SIG-M5 treated with dmso at 0.1 percent for 504 hours (cell line): Measurements from ENCODE around the gene KCTD3.

ENCODE experiments used
- DNase-seq: peaks from one replicate; lab custom pipeline; 2025; ENCODE audit not compliant: unreplicated experiment; lab: John Stamatoyannopoulos, UW

KCTD3 gene

DNA sequence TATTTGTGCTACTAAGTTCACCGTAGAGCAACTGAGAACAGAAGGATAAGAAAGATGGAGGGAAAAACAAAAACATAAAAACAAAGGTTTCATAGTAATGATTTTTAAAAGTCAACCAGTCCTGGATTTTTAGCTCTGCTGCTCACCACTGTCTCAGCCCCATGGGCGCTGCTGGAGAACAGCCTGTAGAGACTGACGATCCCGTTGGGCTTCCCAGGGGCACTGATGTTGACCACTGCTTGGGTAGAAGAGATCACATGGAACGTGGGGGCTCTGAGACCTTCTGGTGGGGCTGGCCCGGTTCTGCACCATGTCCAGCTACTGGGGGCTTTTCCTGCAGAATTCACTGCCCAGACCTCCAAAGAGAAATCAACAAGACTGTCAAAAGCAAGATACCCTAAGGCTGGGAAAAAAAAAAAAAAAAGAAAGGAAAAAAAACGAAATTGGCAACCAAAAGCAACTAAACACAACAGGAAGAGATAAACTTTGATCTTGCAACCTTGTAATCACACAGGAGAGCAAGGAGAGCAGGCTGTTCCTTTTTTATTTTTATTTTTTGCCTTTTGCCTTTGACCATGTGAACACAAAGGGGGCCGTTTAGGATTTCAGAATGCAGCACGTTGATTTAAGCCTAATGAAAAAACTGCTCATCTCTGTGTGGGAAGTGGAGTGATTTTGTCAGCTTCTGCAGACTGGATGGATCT is 83.5 kb downstream of the KCTD3 start:
- no peak for DNase-seq

DNA sequence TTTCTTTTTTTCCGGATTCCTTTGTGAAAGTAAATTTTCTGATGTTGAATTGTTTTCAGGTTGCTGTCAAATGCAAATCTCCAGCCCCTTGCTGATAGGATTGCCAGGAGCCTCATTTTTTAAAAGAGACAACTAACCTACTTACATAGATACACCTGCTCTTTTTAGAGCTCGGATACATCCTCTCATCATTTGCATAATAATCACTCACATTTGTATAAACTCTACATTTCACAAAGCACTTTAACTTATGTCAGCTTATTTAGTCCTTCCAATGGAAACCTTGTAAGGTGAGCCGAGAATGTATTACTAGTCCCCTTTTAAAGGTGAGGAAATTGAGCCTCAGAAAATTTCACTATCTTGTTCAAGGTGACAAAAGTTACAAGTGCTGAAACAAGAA is 84.8 kb downstream of the KCTD3 start:
- no peak for DNase-seq

DNA sequence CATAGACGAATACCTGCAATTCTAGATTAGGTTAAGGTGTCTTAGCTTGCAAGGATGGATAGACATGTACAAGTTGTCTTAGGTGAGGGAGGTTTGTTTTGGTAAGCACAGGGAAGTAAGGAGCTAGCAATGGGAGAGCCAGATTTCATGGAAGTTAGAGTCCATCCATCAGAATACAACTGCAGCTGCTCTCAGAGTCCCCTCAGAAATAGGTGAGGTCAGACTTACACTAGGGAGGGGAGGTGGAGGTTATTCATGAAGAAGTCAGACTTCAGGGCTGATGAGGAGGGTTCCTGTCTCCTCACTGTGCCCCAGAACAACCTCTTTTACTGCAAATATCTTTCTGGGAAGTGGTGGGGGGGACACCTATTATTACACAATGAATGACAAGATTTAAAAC is 85.3 kb downstream of the KCTD3 start:
- no peak for DNase-seq

DNA sequence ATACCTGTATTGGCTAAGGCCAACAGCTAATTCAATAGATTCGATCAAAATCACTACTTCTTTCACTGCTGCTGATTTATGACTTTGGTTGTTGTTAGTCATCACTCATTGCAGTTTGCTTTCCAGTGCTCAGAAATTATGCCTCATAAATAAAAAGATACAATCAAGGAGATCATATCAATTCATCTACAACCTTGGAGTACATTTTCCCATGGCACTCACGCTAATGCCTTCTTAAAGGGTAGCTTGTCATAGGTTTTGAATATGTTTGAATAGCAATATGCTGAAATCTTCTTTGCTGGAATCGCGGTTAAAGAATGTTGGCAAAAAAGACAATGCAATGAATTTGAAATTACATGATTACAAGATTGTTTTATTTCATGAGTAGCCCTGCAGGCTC is 89.9 kb downstream of the KCTD3 start:
- no peak for DNase-seq

DNA sequence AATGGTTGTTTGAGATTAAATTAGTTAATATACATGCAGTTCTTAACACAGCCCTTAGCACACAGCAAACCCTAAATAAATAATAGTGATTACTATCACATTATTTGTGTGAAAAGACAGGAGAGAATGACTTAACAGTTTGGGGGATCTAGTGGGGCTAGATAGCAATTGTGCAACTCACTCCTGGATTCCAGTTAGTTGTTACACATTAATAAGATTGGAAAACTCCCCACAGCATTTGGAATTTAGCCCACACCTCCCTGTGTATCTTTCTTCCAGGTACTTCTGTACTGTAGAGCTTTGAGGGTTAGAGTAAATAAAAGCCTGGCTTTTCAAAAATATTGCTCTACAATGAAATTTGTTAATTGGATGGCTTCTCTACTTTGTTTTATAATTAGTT is 93.2 kb downstream of the KCTD3 start:
- DNase-seq = no peak

DNA sequence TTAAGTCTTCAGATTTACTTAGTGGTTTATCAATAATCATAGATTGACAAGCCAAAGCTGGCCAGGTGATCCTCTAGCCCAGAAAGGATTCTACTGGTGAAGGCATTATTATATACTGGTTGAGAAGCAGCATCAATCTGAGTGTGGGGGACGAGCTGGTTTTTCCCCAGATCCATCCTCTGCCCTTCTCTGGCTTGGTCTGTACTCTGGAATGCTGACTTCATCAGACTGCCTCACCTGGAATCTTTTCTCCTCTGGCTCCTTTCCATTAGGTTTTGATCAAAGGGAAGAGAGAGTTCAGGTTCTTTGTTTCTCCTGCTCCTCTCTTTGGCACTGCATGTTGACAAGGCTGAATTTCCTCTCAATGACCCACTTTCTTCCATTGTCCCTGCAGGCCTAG is 93.9 kb downstream of the KCTD3 start:
- no peak for DNase-seq

DNA sequence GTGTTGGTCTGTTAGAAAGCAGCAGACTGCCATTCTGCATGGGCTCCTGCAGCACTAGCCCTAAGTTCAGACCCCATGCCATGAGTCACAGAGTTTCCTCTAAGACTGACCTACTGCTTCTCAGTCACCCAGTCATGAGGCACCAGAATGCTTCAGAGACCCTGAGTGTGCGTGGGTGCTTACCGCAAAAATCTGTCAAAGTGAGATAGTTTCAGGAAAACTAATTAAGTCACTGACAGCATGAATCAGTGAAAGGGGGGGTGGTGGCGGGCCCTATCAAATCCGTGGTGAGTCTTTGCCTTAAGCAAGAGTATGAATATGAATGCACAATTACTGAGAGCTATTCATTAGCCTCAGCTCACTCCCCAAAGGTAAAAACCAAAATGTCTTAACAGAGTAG is 98.1 kb downstream of the KCTD3 start:
- no peak for DNase-seq

DNA sequence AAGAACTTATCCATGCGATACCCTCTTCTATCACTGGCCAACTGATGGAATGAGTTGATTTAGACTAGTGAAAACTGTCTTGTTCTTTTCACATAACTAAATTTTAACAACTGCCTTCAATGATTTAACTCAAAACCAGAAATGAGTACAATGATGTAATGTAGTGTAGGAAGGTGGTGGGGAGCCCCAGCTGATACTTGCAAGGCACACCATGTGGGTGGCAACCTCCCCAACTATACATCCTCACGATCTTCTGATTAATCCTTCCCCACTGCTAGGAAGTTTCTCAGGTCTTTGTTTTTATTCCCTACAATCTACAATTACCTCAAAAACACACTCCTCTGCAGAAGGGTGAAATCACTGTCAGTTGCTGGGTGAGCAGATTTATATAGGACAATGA is 100.7 kb downstream of the KCTD3 start:
- DNase-seq = no peak

DNA sequence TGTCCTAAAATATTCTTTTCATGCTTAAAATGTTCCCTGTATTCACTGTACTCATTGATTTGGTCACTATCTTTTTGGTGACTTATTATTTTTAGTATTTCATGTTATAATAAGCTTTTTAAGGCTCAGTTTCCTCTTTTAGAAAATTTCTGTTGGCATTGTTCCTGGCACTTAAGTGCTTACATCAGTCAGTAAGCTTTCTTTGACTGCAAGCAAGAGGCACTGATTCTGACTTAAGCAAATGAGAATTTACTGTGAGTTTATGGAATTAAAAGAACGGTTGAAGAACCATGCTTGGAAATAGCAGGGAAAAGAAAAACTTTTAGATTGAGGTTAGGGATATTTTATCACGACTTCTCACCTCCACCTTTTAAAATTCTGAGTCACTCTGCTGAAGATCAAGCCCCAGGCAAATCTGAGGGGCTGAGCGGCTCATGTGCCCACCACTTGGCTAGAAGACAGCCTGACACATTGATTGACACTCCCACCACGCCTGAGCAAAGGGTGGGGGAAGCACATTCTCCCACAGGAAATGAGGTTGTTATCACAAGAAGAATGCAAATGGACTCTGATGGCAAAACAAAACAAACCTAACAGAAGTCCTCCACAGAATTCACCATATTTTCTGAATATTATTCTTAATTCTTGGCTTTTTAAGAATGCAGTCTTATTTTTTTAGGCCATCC is 102.8 kb downstream of the KCTD3 start:
- no peak for DNase-seq
